ENCODE results near the gene DCN. TPM values are rescaled to one million over a fixed set of nuclear protein-coding genes. Genes with fewer than 3 reads are reported as not detected.

Gene DCN
- total RNA-seq, 1 donor from 2014 or later = 1,233 TPM

GRCh38 chr12:91138337-91138920 is 44.2 kb downstream of the DCN start:
- DNase-seq = peak; percentile 35

DNA sequence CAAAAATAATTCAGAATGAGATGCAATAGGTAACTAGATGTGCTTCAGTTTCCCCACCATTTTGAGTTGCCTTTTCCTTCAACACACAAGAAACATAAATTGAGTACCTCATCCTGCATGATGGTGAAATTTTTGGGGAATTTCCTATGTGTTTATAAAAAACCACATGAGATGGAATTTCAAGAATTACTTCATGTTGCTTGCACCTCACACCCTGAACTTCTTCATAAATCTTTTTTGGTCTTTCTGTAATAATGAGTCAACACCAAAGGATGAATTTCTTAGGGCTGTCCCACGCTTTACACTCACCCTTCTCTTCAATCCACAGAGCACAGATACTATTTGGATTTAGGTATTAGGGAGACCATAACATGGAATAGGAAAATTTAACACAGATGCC is 48.7 kb downstream of the DCN start:
- no peak for DNase-seq

DNA sequence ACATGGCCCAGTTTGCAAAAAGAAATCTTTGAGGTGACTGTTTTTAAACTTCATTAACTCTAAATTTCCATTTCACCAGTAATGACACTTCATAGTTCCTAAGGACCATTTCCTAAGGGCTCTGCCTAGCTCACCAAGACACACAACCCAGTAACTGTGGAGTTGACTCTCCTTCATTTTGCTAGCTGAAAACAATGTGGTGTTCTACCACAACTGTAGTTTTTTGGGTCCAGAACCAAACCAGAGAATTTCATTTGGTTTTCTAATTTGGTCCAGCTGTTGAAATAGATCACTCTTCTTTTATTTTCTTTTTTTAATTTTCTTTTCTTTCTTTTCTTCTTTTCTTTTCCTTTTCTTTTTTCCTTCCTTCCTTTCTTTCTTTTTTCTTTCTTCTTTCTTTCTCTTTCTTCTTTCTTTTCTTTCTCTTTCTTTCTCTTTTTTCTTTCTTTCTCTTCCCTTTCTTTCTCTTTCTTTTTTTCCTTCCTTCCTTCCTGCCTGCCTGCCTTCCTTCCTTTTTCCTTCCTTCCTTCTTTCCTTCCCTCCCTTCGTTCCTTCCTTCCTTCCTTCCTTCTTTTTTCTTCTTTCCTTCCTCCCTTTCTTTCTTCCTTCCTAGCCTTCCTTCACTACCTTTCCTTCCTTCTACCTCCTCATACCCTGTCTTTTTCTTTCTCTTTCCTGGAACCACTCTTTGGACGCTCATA is 52.8 kb downstream of the DCN start:
- DNase-seq = no peak

GRCh38 chr12:91127751-91128150 is 54.9 kb downstream of the DCN start:
- no peak for DNase-seq

DNA sequence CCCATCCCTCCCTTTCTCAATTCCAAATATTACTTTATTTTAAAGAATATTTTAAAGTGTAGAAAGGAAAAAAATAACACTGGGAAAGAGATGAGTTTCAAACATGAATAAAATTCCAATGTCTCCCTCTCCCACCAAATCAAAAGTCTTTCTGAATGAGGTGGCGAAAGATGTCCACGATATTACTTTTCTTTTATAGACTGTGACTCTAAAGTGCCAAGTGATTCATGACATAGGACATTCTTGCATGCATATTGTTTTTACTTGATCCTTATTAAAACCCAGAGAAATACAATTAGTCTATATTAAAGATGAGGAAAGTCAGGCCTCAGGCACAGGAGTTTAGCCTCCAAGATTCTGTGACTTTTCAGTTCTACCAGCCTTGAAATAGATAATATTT is 55.3 kb downstream of the DCN start:
- no peak for DNase-seq

GRCh38 chr12:91126516-91126915 is 56.1 kb downstream of the DCN start:
- DNase-seq = no peak

DNA sequence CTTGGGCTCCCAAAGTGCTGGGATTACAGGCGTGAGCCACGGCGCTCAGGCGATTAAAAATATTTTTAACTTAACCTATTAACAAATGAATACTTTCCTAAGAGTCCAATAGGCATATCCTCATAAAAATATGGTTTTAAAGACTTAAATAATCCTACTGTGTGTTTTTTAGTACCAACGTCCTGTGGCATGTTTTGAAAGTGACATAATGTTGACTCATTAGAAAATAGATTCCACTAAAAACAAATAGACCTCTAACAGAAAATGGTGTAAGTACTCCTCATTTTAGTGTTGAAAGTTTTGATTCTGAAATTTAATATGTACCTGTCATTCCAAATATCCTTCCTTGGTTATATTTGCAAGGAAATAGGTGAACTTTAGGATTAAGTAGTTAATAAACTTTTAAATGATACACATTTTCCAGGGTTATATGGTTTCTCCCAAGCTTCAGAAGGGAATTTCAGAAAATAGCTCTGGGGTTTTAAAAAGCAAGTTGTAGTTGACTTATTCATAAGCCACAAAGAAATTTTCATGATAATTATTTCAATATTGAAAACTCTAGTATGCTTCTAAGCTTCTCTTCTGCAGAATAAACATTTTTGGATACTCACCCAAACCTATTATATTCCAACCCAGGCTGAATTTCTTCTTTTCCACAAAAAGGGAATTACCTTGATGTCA is 59.2 kb downstream of the DCN start:
- DNase-seq = no peak

GRCh38 chr12:91120781-91121180 is 61.8 kb downstream of the DCN start:
- DNase-seq = no peak

- no peak for DNase-seq
These were observed 63.5 kb downstream of the DCN start for GRCh38 chr12:91119089-91119488.

DNA sequence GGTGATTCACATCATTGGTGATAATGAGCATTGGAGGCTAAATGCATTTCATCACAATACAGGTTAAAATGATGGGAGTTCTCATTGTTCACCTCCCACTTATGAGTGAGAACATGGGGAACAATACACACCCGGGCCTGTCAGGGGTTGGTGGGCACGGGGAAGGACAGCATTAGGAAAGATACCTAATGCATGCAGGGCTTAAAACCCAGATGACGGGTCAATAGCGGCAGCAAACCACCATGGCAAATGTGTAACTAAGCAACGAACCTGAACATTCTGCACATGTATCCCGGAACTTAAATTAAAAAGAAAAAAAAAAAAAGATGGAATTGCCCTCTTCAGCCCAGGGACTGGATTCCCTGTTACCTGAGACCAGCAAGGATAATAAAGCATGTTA is 69.0 kb downstream of the DCN start:
- DNase-seq = no peak

DNA sequence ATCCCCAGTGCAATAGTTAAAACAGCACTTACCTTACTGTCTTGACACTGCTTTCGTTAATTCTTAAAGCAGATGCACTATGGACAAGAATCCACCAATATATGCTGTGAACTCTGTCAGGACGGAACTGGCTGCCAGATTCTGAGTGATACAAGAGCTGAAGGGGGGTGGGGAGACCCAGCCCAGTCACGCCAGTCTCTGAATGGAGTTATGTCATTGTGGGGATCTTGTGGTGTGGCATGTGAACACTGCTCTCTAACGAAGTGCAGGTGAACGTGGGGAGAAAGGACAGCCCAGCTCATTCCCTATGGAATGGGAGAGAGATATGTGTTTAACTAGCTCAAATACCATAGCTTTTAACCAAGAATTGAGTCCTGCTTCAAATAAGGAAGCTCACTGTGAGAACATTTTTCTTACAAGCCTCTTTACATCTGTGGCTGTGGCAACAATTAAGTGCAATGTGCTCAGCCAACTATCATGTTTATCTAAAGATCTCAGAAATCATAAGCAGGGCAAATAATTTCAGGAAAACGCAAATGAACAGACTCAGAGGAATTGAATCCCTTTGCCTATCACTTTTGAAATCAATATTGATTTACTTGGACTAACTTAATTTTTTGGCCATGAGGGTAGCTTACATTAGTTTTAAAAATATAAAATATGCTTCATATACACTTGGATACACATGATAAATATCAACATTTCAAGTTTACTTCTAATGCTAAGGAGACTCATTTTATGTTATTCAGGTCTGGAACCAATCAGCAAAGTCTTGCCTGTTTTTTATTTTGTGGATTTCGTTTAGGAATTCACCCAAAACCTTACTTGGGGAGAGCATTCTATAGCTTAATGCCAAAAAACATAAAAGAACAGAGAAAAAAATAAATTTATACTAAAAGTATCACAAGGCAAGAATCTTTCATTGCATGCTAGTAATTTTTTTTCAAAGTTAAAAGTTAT is 71.0 kb downstream of the DCN start, which contains the start of gene LUM:
TSS of gene LUM (minus strand) at position 129 of the 960 bp plus-strand sequence. CDS start 2,515 bp downstream, outside the sequence.
- peak; percentile 98 for DNase-seq

GRCh38 chr12:91110311-91110924 is 72.2 kb downstream of the DCN start:
- peak; percentile 35 for DNase-seq

- no peak for DNase-seq
These were observed 72.9 kb downstream of the DCN start for GRCh38 chr12:91109581-91110310.

- DNase-seq = peak; percentile 91
These were observed 73.5 kb downstream of the DCN start for GRCh38 chr12:91109148-91109564.

- DNase-seq = no peak
These were observed 74.3 kb downstream of the DCN start for GRCh38 chr12:91108196-91108755.

DNA sequence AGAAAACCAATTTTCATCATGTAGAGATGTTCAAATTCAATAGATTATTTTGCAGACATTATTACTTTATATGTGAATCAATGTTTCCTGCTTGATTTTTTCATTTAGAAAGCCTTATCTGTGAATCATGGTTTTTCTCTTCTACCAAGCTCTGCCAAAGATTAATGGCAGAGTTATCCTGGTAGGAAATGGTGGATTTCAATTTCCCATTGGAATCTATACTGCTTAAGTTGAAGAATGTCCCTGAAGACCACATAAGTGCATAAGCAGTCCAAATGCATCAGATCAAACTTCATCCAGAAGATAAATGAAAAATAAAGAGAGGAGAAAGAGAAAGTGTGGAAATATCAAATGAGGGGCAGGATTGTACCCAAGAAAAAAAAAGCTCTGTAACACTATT is 76.3 kb downstream of the DCN start:
- DNase-seq = no peak

- peak; percentile 48 for DNase-seq
These were observed 76.8 kb downstream of the DCN start for GRCh38 chr12:91105807-91106206.

GRCh38 chr12:91104812-91105466 is 77.7 kb downstream of the DCN start:
- DNase-seq = no peak

DNA sequence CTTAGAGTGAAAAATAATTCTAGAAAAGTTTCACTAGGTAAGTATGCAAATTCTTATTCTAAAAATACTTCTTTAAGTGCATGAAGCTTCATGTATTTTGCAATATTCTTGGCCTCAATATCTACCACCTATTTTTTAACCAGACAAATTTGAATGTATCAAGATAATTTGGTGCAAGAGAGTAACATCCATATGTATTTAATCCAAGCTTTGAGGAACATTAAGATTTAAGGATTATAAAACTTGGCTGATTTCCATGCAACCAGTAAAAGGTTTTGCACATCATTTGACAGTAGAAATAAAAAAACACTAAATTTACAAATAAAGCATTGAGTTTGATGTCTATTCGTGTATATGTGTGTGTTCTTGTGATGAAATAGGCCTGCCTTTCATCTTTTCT is 79.0 kb downstream of the DCN start:
- no peak for DNase-seq

GRCh38 chr12:91103101-91103500 is 79.5 kb downstream of the DCN start:
- DNase-seq = no peak

All from skin of body (tissue), 2 donors.